Measurements from ENCODE around the gene CLEC16A.
A peak's percentile ranks its signal among the peaks of the same experiment; 100 is the strongest.
"Not testable (repeated sequence)": the region's sequence is repeated elsewhere in the genome, so short reads cannot be mapped to it uniquely, and the experiment has no call there.

CLEC16A gene

GRCh38 chr16:11098601-11099390 is 154.4 kb downstream of the CLEC16A start:
- Mint-ChIP-seq H3K9me3 (no peaks in the 10 kb centered on the region), H3K4me1 (ENCODE audit: low read depth) (peaks cover 90% of the 10 kb centered on the region), H3K27me3 (no peaks in the 10 kb centered on the region), H3K4me3 (no peak overlapping the region), H3K36me3 (ENCODE audit: low read depth) (peaks cover 53% of the 10 kb centered on the region), H3K27ac (peak overlapping the region; percentile 83)
- DNase-seq, result peak; percentile 29

GRCh38 chr16:11099672-11100205 is 155.4 kb downstream of the CLEC16A start:
- no peaks in the 10 kb centered on the region for H3K27me3 Mint-ChIP-seq
- H3K4me1 Mint-ChIP-seq (ENCODE audit: low read depth), result peaks cover 90% of the 10 kb centered on the region
- H3K4me3 Mint-ChIP-seq, result peak overlapping the region; percentile 21
- no peak for DNase-seq
- H3K36me3 Mint-ChIP-seq (ENCODE audit: low read depth), result peaks cover 57% of the 10 kb centered on the region
- no peaks in the 10 kb centered on the region for H3K9me3 Mint-ChIP-seq
- H3K27ac Mint-ChIP-seq, result peak overlapping the region; percentile 90

GRCh38 chr16:11100239-11100750 is 155.9 kb downstream of the CLEC16A start:
- Mint-ChIP-seq H3K4me3 (peak overlapping the region; percentile 21), H3K9me3 (no peaks in the 10 kb centered on the region), H3K4me1 (ENCODE audit: low read depth) (peaks cover 90% of the 10 kb centered on the region), H3K27ac (peak overlapping the region; percentile 90), H3K36me3 (ENCODE audit: low read depth) (peaks cover 52% of the 10 kb centered on the region), H3K27me3 (no peaks in the 10 kb centered on the region)
- DNase-seq, result peak; percentile 64

GRCh38 chr16:11101283-11101682 is 156.9 kb downstream of the CLEC16A start:
- H3K27me3 Mint-ChIP-seq, result no peaks in the 10 kb centered on the region
- H3K27ac Mint-ChIP-seq, result peak overlapping the region; percentile 90
- no peak for DNase-seq
- H3K4me3 Mint-ChIP-seq, result no peak overlapping the region
- peaks cover 91% of the 10 kb centered on the region for H3K4me1 Mint-ChIP-seq (ENCODE audit: low read depth)
- H3K9me3 Mint-ChIP-seq, result no peaks in the 10 kb centered on the region
- peaks cover 47% of the 10 kb centered on the region for H3K36me3 Mint-ChIP-seq (ENCODE audit: low read depth)

GRCh38 chr16:11101695-11102522 is 157.5 kb downstream of the CLEC16A start:
- no peaks in the 10 kb centered on the region for H3K9me3 Mint-ChIP-seq
- H3K36me3 Mint-ChIP-seq (ENCODE audit: low read depth), result peaks cover 44% of the 10 kb centered on the region
- no peak for DNase-seq
- H3K4me3 Mint-ChIP-seq, result no peak overlapping the region
- peak overlapping the region; percentile 90 for H3K27ac Mint-ChIP-seq
- H3K27me3 Mint-ChIP-seq, result no peaks in the 10 kb centered on the region
- peaks cover 91% of the 10 kb centered on the region for H3K4me1 Mint-ChIP-seq (ENCODE audit: low read depth)

GRCh38 chr16:11102523-11102898 is 158.1 kb downstream of the CLEC16A start:
- Mint-ChIP-seq H3K4me3 (no peak overlapping the region), H3K36me3 (ENCODE audit: low read depth) (peaks cover 44% of the 10 kb centered on the region), H3K9me3 (no peaks in the 10 kb centered on the region), H3K4me1 (ENCODE audit: low read depth) (peaks cover 91% of the 10 kb centered on the region), H3K27me3 (no peaks in the 10 kb centered on the region), H3K27ac (peak overlapping the region; percentile 47)
- DNase-seq, result no peak

GRCh38 chr16:11103301-11103700 is 158.9 kb downstream of the CLEC16A start:
- not testable (repeated sequence) for DNase-seq, H3K4me3 Mint-ChIP-seq, H3K27me3 Mint-ChIP-seq, H3K9me3 Mint-ChIP-seq
- peaks cover 89% of the 10 kb centered on the region for H3K4me1 Mint-ChIP-seq (ENCODE audit: low read depth)
- peak overlapping the region; percentile 58 for H3K27ac Mint-ChIP-seq
- peaks cover 44% of the 10 kb centered on the region for H3K36me3 Mint-ChIP-seq (ENCODE audit: low read depth)

- DNase-seq, result no peak
- Mint-ChIP-seq H3K4me1 (ENCODE audit: low read depth) (peaks cover 86% of the 10 kb centered on the region), H3K36me3 (ENCODE audit: low read depth) (peaks cover 44% of the 10 kb centered on the region), H3K4me3 (peak overlapping the region; percentile 26), H3K27me3 (no peaks in the 10 kb centered on the region), H3K9me3 (no peaks in the 10 kb centered on the region), H3K27ac (peak overlapping the region; percentile 94)
Observed at GRCh38 chr16:11104168-11105037, 160.0 kb downstream of the CLEC16A start.

- Mint-ChIP-seq H3K36me3 (ENCODE audit: low read depth) (peaks cover 48% of the 10 kb centered on the region), H3K27ac (peak overlapping the region; percentile 94), H3K4me1 (ENCODE audit: low read depth) (peaks cover 86% of the 10 kb centered on the region), H3K4me3 (peak overlapping the region; percentile 26), H3K9me3 (no peaks in the 10 kb centered on the region), H3K27me3 (no peaks in the 10 kb centered on the region)
- peak; percentile 58 for DNase-seq
Observed at GRCh38 chr16:11105038-11105903, 160.9 kb downstream of the CLEC16A start.

GRCh38 chr16:11106726-11107125 is 162.4 kb downstream of the CLEC16A start:
- Mint-ChIP-seq H3K9me3 (peaks cover 8% of the 10 kb centered on the region), H3K4me3 (no peak overlapping the region), H3K27ac (peak overlapping the region; percentile 66), H3K36me3 (ENCODE audit: low read depth) (peaks cover 61% of the 10 kb centered on the region), H3K27me3 (no peaks in the 10 kb centered on the region), H3K4me1 (ENCODE audit: low read depth) (peaks cover 84% of the 10 kb centered on the region)
- DNase-seq, result no peak

GRCh38 chr16:11107780-11108465 is 163.6 kb downstream of the CLEC16A start:
- no peak for DNase-seq

GRCh38 chr16:11108466-11108805 is 164.1 kb downstream of the CLEC16A start:
- Mint-ChIP-seq H3K36me3 (ENCODE audit: low read depth) (peaks cover 66% of the 10 kb centered on the region), H3K4me3 (no peak overlapping the region), H3K27ac (peak overlapping the region; percentile 44), H3K27me3 (no peaks in the 10 kb centered on the region), H3K9me3 (peaks cover 11% of the 10 kb centered on the region), H3K4me1 (ENCODE audit: low read depth) (peaks cover 87% of the 10 kb centered on the region)
- DNase-seq, result no peak

More at GRCh38 chr16:11107780-11108465, 163.6 kb downstream of the CLEC16A start:
- H3K27me3 Mint-ChIP-seq, result no peaks in the 10 kb centered on the region
- peak overlapping the region; percentile 44 for H3K27ac Mint-ChIP-seq
- H3K9me3 Mint-ChIP-seq, result peaks cover 11% of the 10 kb centered on the region
- peaks cover 62% of the 10 kb centered on the region for H3K36me3 Mint-ChIP-seq (ENCODE audit: low read depth)
- H3K4me3 Mint-ChIP-seq, result no peak overlapping the region
- peaks cover 83% of the 10 kb centered on the region for H3K4me1 Mint-ChIP-seq (ENCODE audit: low read depth)

- Mint-ChIP-seq H3K4me1 (ENCODE audit: low read depth) (peaks cover 87% of the 10 kb centered on the region), H3K36me3 (ENCODE audit: low read depth) (peaks cover 59% of the 10 kb centered on the region), H3K27me3 (no peaks in the 10 kb centered on the region), H3K27ac (no peak overlapping the region), H3K4me3 (no peak overlapping the region), H3K9me3 (peaks cover 11% of the 10 kb centered on the region)
- DNase-seq, result no peak
Observed at GRCh38 chr16:11109566-11109965, 165.2 kb downstream of the CLEC16A start.

All from activated T-cell treated with anti-CD3 and anti-CD28 coated beads, Interleukin-2, amount 50 U/mL, for 24 hours (primary cell).